ENCODE results near the gene SHROOM2.

The SHROOM2 gene

GRCh38 chrX:9912351-9913145 is 126.3 kb downstream of the SHROOM2 start:
- no peak overlapping the region for H3K27ac ChIP-seq (ENCODE audit: low read length)
- H3K9ac ChIP-seq (ENCODE audit: low read depth, low read length): peak overlapping the region; percentile 7; the same call in 1 of the 2 replicates
- H3K36me3 ChIP-seq (ENCODE audit: insufficient read depth, low read depth, low read length): no peaks in the 10 kb centered on the region
- H3K4me3 ChIP-seq (ENCODE audit: low read length): no peak overlapping the region
- no peaks in the 10 kb centered on the region for H3K9me3 ChIP-seq (ENCODE audit: insufficient read depth, low read depth, low read length)
- no peaks in the 10 kb centered on the region for H3K27me3 ChIP-seq (ENCODE audit: insufficient read depth, low read length)
- H3K4me1 ChIP-seq (ENCODE audit: insufficient read depth, low read length): peaks cover 10% of the 10 kb centered on the region; the same call in 1 of the 2 replicates

GRCh38 chrX:9913146-9913433 is 126.9 kb downstream of the SHROOM2 start:
- peaks cover 10% of the 10 kb centered on the region; the same call in 1 of the 2 replicates for H3K4me1 ChIP-seq (ENCODE audit: insufficient read depth, low read length)
- H3K36me3 ChIP-seq (ENCODE audit: insufficient read depth, low read depth, low read length): no peaks in the 10 kb centered on the region
- no peaks in the 10 kb centered on the region for H3K27me3 ChIP-seq (ENCODE audit: insufficient read depth, low read length)
- H3K4me3 ChIP-seq (ENCODE audit: low read length): no peak overlapping the region
- H3K9me3 ChIP-seq (ENCODE audit: insufficient read depth, low read depth, low read length): no peaks in the 10 kb centered on the region
- H3K27ac ChIP-seq (ENCODE audit: low read length): no peak overlapping the region
- H3K9ac ChIP-seq (ENCODE audit: low read depth, low read length): peak overlapping the region; percentile 7; the same call in 1 of the 2 replicates

- Histone ChIP-seq H3K9ac (ENCODE audit: low read depth, low read length) (no peak overlapping the region), H3K27ac (ENCODE audit: low read length) (no peak overlapping the region), H3K4me1 (ENCODE audit: insufficient read depth, low read length) (peaks cover 7% of the 10 kb centered on the region; the same call in 1 of the 2 replicates), H3K36me3 (ENCODE audit: insufficient read depth, low read depth, low read length) (no peaks in the 10 kb centered on the region), H3K4me3 (ENCODE audit: low read length) (no peak overlapping the region), H3K9me3 (ENCODE audit: insufficient read depth, low read depth, low read length) (no peaks in the 10 kb centered on the region), H3K27me3 (ENCODE audit: insufficient read depth, low read length) (no peaks in the 10 kb centered on the region)
These were observed 131.6 kb downstream of the SHROOM2 start for GRCh38 chrX:9917861-9918260.

- Histone ChIP-seq H3K27ac (ENCODE audit: low read length) (no peak overlapping the region), H3K9me3 (ENCODE audit: insufficient read depth, low read depth, low read length) (no peaks in the 10 kb centered on the region), H3K9ac (ENCODE audit: low read depth, low read length) (no peak overlapping the region), H3K4me3 (ENCODE audit: low read length) (no peak overlapping the region), H3K27me3 (ENCODE audit: insufficient read depth, low read length) (no peaks in the 10 kb centered on the region), H3K4me1 (ENCODE audit: insufficient read depth, low read length) (no peaks in the 10 kb centered on the region; the same call in 1 of the 2 replicates), H3K36me3 (ENCODE audit: insufficient read depth, low read depth, low read length) (no peaks in the 10 kb centered on the region)
These were observed 133.5 kb downstream of the SHROOM2 start for GRCh38 chrX:9919632-9920172.

GRCh38 chrX:9921407-9921806 is 135.2 kb downstream of the SHROOM2 start:
- H3K9me3 ChIP-seq (ENCODE audit: insufficient read depth, low read depth, low read length): no peaks in the 10 kb centered on the region
- H3K36me3 ChIP-seq (ENCODE audit: insufficient read depth, low read depth, low read length): no peaks in the 10 kb centered on the region
- no peak overlapping the region for H3K4me3 ChIP-seq (ENCODE audit: low read length)
- H3K9ac ChIP-seq (ENCODE audit: low read depth, low read length): no peak overlapping the region
- H3K27me3 ChIP-seq (ENCODE audit: insufficient read depth, low read length): no peaks in the 10 kb centered on the region
- H3K27ac ChIP-seq (ENCODE audit: low read length): no peak overlapping the region
- no peaks in the 10 kb centered on the region; the same call in 1 of the 2 replicates for H3K4me1 ChIP-seq (ENCODE audit: insufficient read depth, low read length)

GRCh38 chrX:9923357-9923756 is 137.1 kb downstream of the SHROOM2 start:
- Histone ChIP-seq H3K27ac (ENCODE audit: low read length) (no peak overlapping the region), H3K9me3 (ENCODE audit: insufficient read depth, low read depth, low read length) (no peaks in the 10 kb centered on the region)

GRCh38 chrX:9926002-9926401 is 139.8 kb downstream of the SHROOM2 start:
- Histone ChIP-seq H3K4me1 (ENCODE audit: insufficient read depth, low read length) (peaks cover 13% of the 10 kb centered on the region), H3K27ac (ENCODE audit: low read length) (no peak overlapping the region)

More at GRCh38 chrX:9923357-9923756, 137.1 kb downstream of the SHROOM2 start:
- H3K4me3 ChIP-seq (ENCODE audit: low read length): no peak overlapping the region
- H3K9ac ChIP-seq (ENCODE audit: low read depth, low read length): no peak overlapping the region
- no peaks in the 10 kb centered on the region for H3K36me3 ChIP-seq (ENCODE audit: insufficient read depth, low read depth, low read length)
- H3K27me3 ChIP-seq (ENCODE audit: insufficient read depth, low read length): no peaks in the 10 kb centered on the region
- H3K4me1 ChIP-seq (ENCODE audit: insufficient read depth, low read length): peaks cover 5% of the 10 kb centered on the region

GRCh38 chrX:9927698-9928482 is 141.7 kb downstream of the SHROOM2 start:
- no peaks in the 10 kb centered on the region for H3K9me3 ChIP-seq (ENCODE audit: insufficient read depth, low read depth, low read length)
- H3K9ac ChIP-seq (ENCODE audit: low read depth, low read length): peak overlapping the region; percentile 58; the same call in 1 of the 2 replicates
- H3K27me3 ChIP-seq (ENCODE audit: insufficient read depth, low read length): no peaks in the 10 kb centered on the region
- H3K4me3 ChIP-seq (ENCODE audit: low read length): peak overlapping the region; percentile 61
- peak overlapping the region; percentile 64 for H3K27ac ChIP-seq (ENCODE audit: low read length)
- H3K36me3 ChIP-seq (ENCODE audit: insufficient read depth, low read depth, low read length): no peaks in the 10 kb centered on the region
- peaks cover 13% of the 10 kb centered on the region for H3K4me1 ChIP-seq (ENCODE audit: insufficient read depth, low read length)

More at GRCh38 chrX:9926002-9926401, 139.8 kb downstream of the SHROOM2 start:
- no peak overlapping the region for H3K4me3 ChIP-seq (ENCODE audit: low read length)
- no peaks in the 10 kb centered on the region for H3K27me3 ChIP-seq (ENCODE audit: insufficient read depth, low read length)
- H3K9me3 ChIP-seq (ENCODE audit: insufficient read depth, low read depth, low read length): no peaks in the 10 kb centered on the region
- H3K36me3 ChIP-seq (ENCODE audit: insufficient read depth, low read depth, low read length): no peaks in the 10 kb centered on the region
- no peak overlapping the region for H3K9ac ChIP-seq (ENCODE audit: low read depth, low read length)

- H3K27me3 ChIP-seq (ENCODE audit: insufficient read depth, low read length): no peaks in the 10 kb centered on the region
These were observed 149.2 kb downstream of the SHROOM2 start for GRCh38 chrX:9935436-9935835.

GRCh38 chrX:9937761-9938160 is 151.5 kb downstream of the SHROOM2 start:
- no peak overlapping the region for H3K9ac ChIP-seq (ENCODE audit: low read depth, low read length)
- no peaks in the 10 kb centered on the region for H3K9me3 ChIP-seq (ENCODE audit: insufficient read depth, low read depth, low read length)

More at GRCh38 chrX:9935436-9935835, 149.2 kb downstream of the SHROOM2 start:
- Histone ChIP-seq H3K4me1 (ENCODE audit: insufficient read depth, low read length) (no peaks in the 10 kb centered on the region), H3K4me3 (ENCODE audit: low read length) (no peak overlapping the region), H3K36me3 (ENCODE audit: insufficient read depth, low read depth, low read length) (peaks cover 20% of the 10 kb centered on the region; the same call in 1 of the 2 replicates), H3K9ac (ENCODE audit: low read depth, low read length) (no peak overlapping the region), H3K9me3 (ENCODE audit: insufficient read depth, low read depth, low read length) (no peaks in the 10 kb centered on the region), H3K27ac (ENCODE audit: low read length) (no peak overlapping the region)

GRCh38 chrX:9938516-9938915 is 152.3 kb downstream of the SHROOM2 start:
- H3K4me3 ChIP-seq (ENCODE audit: low read length): no peak overlapping the region
- H3K9me3 ChIP-seq (ENCODE audit: insufficient read depth, low read depth, low read length): no peaks in the 10 kb centered on the region
- H3K9ac ChIP-seq (ENCODE audit: low read depth, low read length): no peak overlapping the region
- H3K27ac ChIP-seq (ENCODE audit: low read length): no peak overlapping the region
- peaks cover 31% of the 10 kb centered on the region for H3K36me3 ChIP-seq (ENCODE audit: insufficient read depth, low read depth, low read length)
- no peaks in the 10 kb centered on the region for H3K4me1 ChIP-seq (ENCODE audit: insufficient read depth, low read length)
- H3K27me3 ChIP-seq (ENCODE audit: insufficient read depth, low read length): no peaks in the 10 kb centered on the region

More at GRCh38 chrX:9937761-9938160, 151.5 kb downstream of the SHROOM2 start:
- Histone ChIP-seq H3K27me3 (ENCODE audit: insufficient read depth, low read length) (no peaks in the 10 kb centered on the region), H3K27ac (ENCODE audit: low read length) (no peak overlapping the region), H3K36me3 (ENCODE audit: insufficient read depth, low read depth, low read length) (peaks cover 30% of the 10 kb centered on the region), H3K4me1 (ENCODE audit: insufficient read depth, low read length) (no peaks in the 10 kb centered on the region), H3K4me3 (ENCODE audit: low read length) (no peak overlapping the region)

Data from iPS-20b (cell line).